ENCODE data around the gene MAPK4.

MAPK4 gene

DNA sequence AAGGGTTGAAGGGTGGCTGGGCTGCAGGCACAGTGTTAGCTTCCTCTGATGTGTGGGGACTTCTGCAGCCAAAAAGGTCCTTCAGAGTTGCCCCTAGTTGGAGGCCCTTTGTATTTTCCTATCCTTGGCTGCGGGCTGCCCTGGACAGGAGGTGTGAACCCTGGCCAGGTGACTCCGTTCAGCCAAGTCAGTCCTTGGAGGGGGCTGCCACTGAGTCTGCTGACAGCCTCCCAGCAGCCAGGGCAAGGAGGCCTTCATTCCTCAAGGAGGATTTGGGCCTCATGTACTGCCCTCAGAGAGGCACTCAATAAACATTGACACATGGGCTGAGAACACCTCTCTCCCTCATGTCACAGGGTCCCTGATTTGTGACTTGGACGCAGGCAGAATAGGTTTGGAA, 62.4 kb downstream of the MAPK4 start:
- TF ChIP-seq, protein P1, sequence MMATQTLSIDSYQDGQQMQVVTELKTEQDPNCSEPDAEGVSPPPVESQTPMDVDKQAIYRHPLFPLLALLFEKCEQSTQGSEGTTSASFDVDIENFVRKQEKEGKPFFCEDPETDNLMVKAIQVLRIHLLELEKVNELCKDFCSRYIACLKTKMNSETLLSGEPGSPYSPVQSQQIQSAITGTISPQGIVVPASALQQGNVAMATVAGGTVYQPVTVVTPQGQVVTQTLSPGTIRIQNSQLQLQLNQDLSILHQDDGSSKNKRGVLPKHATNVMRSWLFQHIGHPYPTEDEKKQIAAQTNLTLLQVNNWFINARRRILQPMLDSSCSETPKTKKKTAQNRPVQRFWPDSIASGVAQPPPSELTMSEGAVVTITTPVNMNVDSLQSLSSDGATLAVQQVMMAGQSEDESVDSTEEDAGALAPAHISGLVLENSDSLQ (IDR thresholded peaks at IDR 0.05): no peak
- TF ChIP-seq NFRKB (IDR thresholded peaks at IDR 0.05): no peak
- TF ChIP-seq SUZ12 (IDR thresholded peaks at IDR 0.05): no peak
- TF ChIP-seq LEF1 (IDR thresholded peaks at IDR 0.05; ENCODE audit: borderline replicate concordance): no peak
- TF ChIP-seq HDGF (IDR thresholded peaks at IDR 0.05; ENCODE audit: borderline replicate concordance): no peak
- TF ChIP-seq SP1 (IDR thresholded peaks at IDR 0.05): no peak
- TF ChIP-seq CTBP1 (IDR thresholded peaks at IDR 0.05; ENCODE audit: borderline replicate concordance): no peak
- no peak for TF ChIP-seq FOXA1 (IDR thresholded peaks at IDR 0.05)
- no peak for TF ChIP-seq FOXK2 (IDR thresholded peaks at IDR 0.05)
- no peak for TF ChIP-seq L3MBTL2 (conservative IDR thresholded peaks at IDR 0.05)
- TF ChIP-seq ARNT (IDR thresholded peaks at IDR 0.05): no peak
- no peak for TF ChIP-seq FOXM1 (IDR thresholded peaks at IDR 0.05; ENCODE audit: borderline replicate concordance)
- no peak for TF ChIP-seq BHLHE40 (IDR thresholded peaks at IDR 0.05; ENCODE audit: borderline replicate concordance)
- TF ChIP-seq ELF4 (IDR thresholded peaks at IDR 0.05): no peak
- TF ChIP-seq TARDBP (IDR thresholded peaks at IDR 0.05): no peak
- no peak for TF ChIP-seq ZNF384 (IDR thresholded peaks at IDR 0.05)
- DNase-seq (ENCODE audit: extremely low spot score): no peak
- CTCF ChIA-PET: no interaction called here
- POLR2A ChIA-PET: no interaction called here

DNA sequence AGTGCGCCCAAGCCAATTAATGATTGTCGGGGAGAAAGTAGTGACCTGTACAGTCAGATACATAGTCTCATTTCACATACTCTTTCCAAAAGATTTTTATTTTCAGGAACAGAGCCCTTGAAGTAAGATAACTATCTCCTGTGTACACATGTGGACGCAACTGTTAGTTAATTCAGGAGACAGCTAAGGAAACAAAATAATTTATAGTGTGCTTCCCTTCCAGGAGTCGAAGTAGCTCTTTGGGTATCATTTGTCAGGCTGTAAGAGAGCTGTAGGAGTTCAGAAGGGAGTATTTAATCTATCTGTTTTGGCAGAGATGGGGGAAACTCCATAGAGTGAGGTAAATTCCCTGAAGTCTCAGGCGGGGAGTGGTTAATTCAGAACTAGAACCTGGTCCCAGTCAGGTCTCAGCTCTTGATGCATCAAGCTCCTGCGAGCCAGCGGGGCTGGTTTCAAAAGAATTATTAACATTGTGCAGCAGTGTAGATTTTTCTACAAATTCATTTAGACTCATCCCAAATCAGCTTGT, 63.0 kb downstream of the MAPK4 start:
- no peak for DNase-seq (ENCODE audit: extremely low spot score)
- ChIA-PET POLR2A (no interaction called here), CTCF (no interaction called here)
- TF ChIP-seq, protein P1 (IDR thresholded peaks at IDR 0.05): no peak
- TF ChIP-seq ZNF384 (IDR thresholded peaks at IDR 0.05): no peak

- TF ChIP-seq NFRKB (IDR thresholded peaks at IDR 0.05) (no peak), SUZ12 (IDR thresholded peaks at IDR 0.05) (no peak), TARDBP (IDR thresholded peaks at IDR 0.05) (no peak), ZNF384 (IDR thresholded peaks at IDR 0.05) (no peak), LEF1 (IDR thresholded peaks at IDR 0.05; ENCODE audit: borderline replicate concordance) (no peak), BHLHE40 (IDR thresholded peaks at IDR 0.05; ENCODE audit: borderline replicate concordance) (no peak), FOXA1 (IDR thresholded peaks at IDR 0.05) (no peak), ELF4 (IDR thresholded peaks at IDR 0.05) (no peak), FOXK2 (IDR thresholded peaks at IDR 0.05) (no peak)
- TF ChIP-seq, protein P1 (IDR thresholded peaks at IDR 0.05): no peak
- POLR2A ChIA-PET: no interaction called here
- CTCF ChIA-PET: no interaction called here
- DNase-seq (ENCODE audit: extremely low spot score): no peak
These were observed 63.9 kb downstream of the MAPK4 start for GRCh38 chr18:50623694-50624352.

- no peak for DNase-seq (ENCODE audit: extremely low spot score)
- ChIA-PET POLR2A (no interaction called here), CTCF (no interaction called here)
- TF ChIP-seq SUZ12 (IDR thresholded peaks at IDR 0.05) (no peak), LEF1 (IDR thresholded peaks at IDR 0.05; ENCODE audit: borderline replicate concordance) (no peak), NFRKB (IDR thresholded peaks at IDR 0.05) (no peak), BHLHE40 (IDR thresholded peaks at IDR 0.05; ENCODE audit: borderline replicate concordance) (no peak), FOXA1 (IDR thresholded peaks at IDR 0.05) (no peak), ARNT (IDR thresholded peaks at IDR 0.05) (no peak), HDGF (IDR thresholded peaks at IDR 0.05; ENCODE audit: borderline replicate concordance) (no peak), ELF4 (IDR thresholded peaks at IDR 0.05) (no peak), FOXK2 (IDR thresholded peaks at IDR 0.05) (no peak), CTBP1 (IDR thresholded peaks at IDR 0.05; ENCODE audit: borderline replicate concordance) (no peak), TARDBP (IDR thresholded peaks at IDR 0.05) (no peak), SP1 (IDR thresholded peaks at IDR 0.05) (no peak), ZNF384 (IDR thresholded peaks at IDR 0.05) (no peak), L3MBTL2 (conservative IDR thresholded peaks at IDR 0.05) (no peak), FOXM1 (IDR thresholded peaks at IDR 0.05; ENCODE audit: borderline replicate concordance) (no peak)
- TF ChIP-seq, protein P1 (IDR thresholded peaks at IDR 0.05): no peak
These were observed 65.1 kb downstream of the MAPK4 start for GRCh38 chr18:50624981-50625380.

DNA sequence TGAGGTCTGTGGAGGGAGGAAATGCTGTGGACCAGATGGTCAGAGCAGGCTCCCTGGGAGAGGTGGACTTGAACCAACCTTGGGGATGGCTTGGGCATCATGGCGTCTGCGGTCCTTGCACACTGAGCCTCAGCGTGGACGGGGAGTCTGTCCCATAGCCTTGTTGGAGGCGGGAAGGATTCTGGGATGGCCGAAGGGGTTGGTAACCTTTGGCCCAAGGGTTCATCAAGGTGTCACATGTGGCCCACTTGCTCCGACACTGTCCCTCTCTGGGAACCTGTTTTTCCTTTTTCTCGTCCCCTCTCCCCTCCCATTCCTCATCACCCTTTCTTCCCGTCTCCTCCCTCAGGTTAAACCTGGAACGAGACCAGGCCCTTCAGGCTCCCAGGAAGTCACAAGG, 66.4 kb downstream of the MAPK4 start:
- no peak for TF ChIP-seq ELF4 (IDR thresholded peaks at IDR 0.05)
- TF ChIP-seq CTBP1 (IDR thresholded peaks at IDR 0.05; ENCODE audit: borderline replicate concordance): no peak
- no peak for TF ChIP-seq SUZ12 (IDR thresholded peaks at IDR 0.05)
- TF ChIP-seq HDGF (IDR thresholded peaks at IDR 0.05; ENCODE audit: borderline replicate concordance): no peak
- no peak for TF ChIP-seq FOXA1 (IDR thresholded peaks at IDR 0.05)
- CTCF ChIA-PET: no interaction called here
- no peak for DNase-seq (ENCODE audit: extremely low spot score)
- POLR2A ChIA-PET: no interaction called here

Measured in HEK293T (cell line).